A549 (cell line): ENCODE results near the gene PTMS. TPM values are rescaled to one million over a fixed set of nuclear protein-coding genes. Genes with fewer than 3 reads are reported as not detected.

Experiments
- ATAC-seq, 2 experiments: fragments of 200-7000 bp in 1 of 2; fragments of >200 bp in 1 of 2; cut with Nextera tagmentation in 1 of 2; cut with Tn5 transposase in 1 of 2; 3 replicates each; pipeline versions ENCODE4 v1.8.0 to v1.9.1; 2018 to 2020; ENCODE audit warnings: mild to moderate bottlenecking in 1 of 2, moderate library complexity in 1 of 2
- CTCF ChIA-PET: fragments of 300-600 bp; sonication (Branson Sonifier 250); formaldehyde crosslinking; extraction: SDS; loops from one replicate; lab custom pipeline; 2021; ENCODE audit warnings: antibody characterized with exemption, inconsistent platforms; lab: Yijun Ruan, JAX
- POLR2A ChIA-PET: fragments of 350-600 bp; formaldehyde crosslinking; extraction: SDS; loops from one replicate; lab custom pipeline; 2021; ENCODE audit warnings: antibody characterized with exemption, inconsistent platforms; lab: Yijun Ruan, JAX
- DNase-seq, 2 experiments: peaks; one replicate each; pipeline versions ENCODE4 v3.0.0 to v3.0.0-alpha.2; 2011 to 2016; ENCODE audit warnings: low read depth in 1 of 2, low spot score in 1 of 2
- FAIRE-seq: peaks from 2 replicates; lab custom pipeline; 2011; peaks lifted over from hg19 to GRCh38; lab: Jason Lieb, UNC
- H3K27ac ChIP-seq, 2 experiments: fragments of >200 bp; sonication (Bioruptor Twin); formaldehyde crosslinking; 3 replicates each; pipeline ENCODE4 v1.5.1; 2016 to 2017
- H3K4me1 ChIP-seq: fragments of >200 bp; sonication (Bioruptor Twin); formaldehyde crosslinking; 3 replicates; pipeline ENCODE4 v1.6.1; 2016
- H3K4me2 ChIP-seq: fragments of >200 bp; sonication (Bioruptor Twin); formaldehyde crosslinking; 3 replicates; pipeline ENCODE4 v1.6.1; 2016
- H3K4me3 ChIP-seq: fragments of >200 bp; sonication (Bioruptor Twin); formaldehyde crosslinking; 3 replicates; pipeline ENCODE4 v1.5.1; 2016
- H3K9me3 ChIP-seq: fragments of >200 bp; sonication (Bioruptor Twin); formaldehyde crosslinking; 3 replicates; pipeline ENCODE4 v1.6.1; 2016
- BCL3 ChIP-seq: fragments of >200 bp; sonication (Bioruptor Twin); formaldehyde crosslinking; IDR thresholded peaks from 3 replicates; pipeline ENCODE4 v1.6.1; 2016
- CHD2 ChIP-seq: fragments of 150-350 bp; IDR thresholded peaks from 2 replicates; pipeline ENCODE4 v1.6.1; 2014; ENCODE audit warnings: low read length; ENCODE audit not compliant: partially characterized antibody
- ELK1 ChIP-seq: fragments of 150-350 bp; IDR thresholded peaks from 2 replicates; pipeline ENCODE4 v1.6.1; 2014; ENCODE audit warnings: low read depth, mild to moderate bottlenecking, low read length
- ESRRA ChIP-seq: fragments of 150-350 bp; IDR thresholded peaks from 2 replicates; pipeline ENCODE4 v1.6.1; 2014; ENCODE audit warnings: mild to moderate bottlenecking, low read length, borderline replicate concordance
- FOXS1 ChIP-seq: fragments of 250-450 bp; sonication (Bioruptor Pico); IDR thresholded peaks from 2 replicates; pipeline ENCODE4 v1.5.0; 2020; ENCODE audit warnings: mild to moderate bottlenecking, moderate library complexity
- GATA3 ChIP-seq: IDR thresholded peaks from 2 replicates; pipeline ENCODE4 v1.6.1; 2012; ENCODE audit warnings: borderline replicate concordance
- HDAC2 ChIP-seq: fragments of 200-600 bp; sonication (generic); IDR thresholded peaks from 2 replicates; pipeline ENCODE4 v1.6.1; 2016
- HEYL ChIP-seq: fragments of 250-450 bp; sonication (Bioruptor Pico); IDR thresholded peaks from 2 replicates; pipeline ENCODE4 v1.8.0; 2021; ENCODE audit warnings: mild to moderate bottlenecking, moderate library complexity
- HOXB5 ChIP-seq: fragments of 250-450 bp; sonication (Bioruptor Pico); IDR thresholded peaks from 2 replicates; pipeline ENCODE4 v1.5.0; 2020; ENCODE audit warnings: mild to moderate bottlenecking, moderate library complexity
- JUN ChIP-seq, 2 experiments: fragments of >200 bp; sonication (Bioruptor Twin); formaldehyde crosslinking; IDR thresholded peaks; 2 replicates in 1 of 2; 3 replicates in 1 of 2; pipeline ENCODE4 v1.6.1; 2016 to 2017
- JUNB ChIP-seq: fragments of >200 bp; sonication (Bioruptor Twin); formaldehyde crosslinking; IDR thresholded peaks from 2 replicates; pipeline ENCODE4 v1.6.1; 2016
- KDM5A ChIP-seq: fragments of 200-600 bp; sonication (generic); IDR thresholded peaks from 2 replicates; pipeline ENCODE4 v1.6.1; 2016; ENCODE audit warnings: antibody characterized with exemption, mild to moderate bottlenecking
- MYC ChIP-seq: IDR thresholded peaks from 2 replicates; pipeline ENCODE4 v1.6.1; 2012; ENCODE audit warnings: mild to moderate bottlenecking, inconsistent platforms, low read length, improper control_type of control experiment, borderline replicate concordance
- NFE2L2 ChIP-seq: fragments of 150-350 bp; conservative IDR thresholded peaks from 2 replicates; pipeline ENCODE4 v1.6.1; 2014; ENCODE audit warnings: low read length
- NR3C1 ChIP-seq: fragments of >200 bp; sonication (Bioruptor Twin); formaldehyde crosslinking; IDR thresholded peaks from 3 replicates; pipeline ENCODE4 v1.6.1; 2017
- PHF8 ChIP-seq: fragments of 200-600 bp; sonication (generic); IDR thresholded peaks from 2 replicates; pipeline ENCODE4 v1.6.1; 2016; ENCODE audit warnings: low read depth, mild to moderate bottlenecking, antibody characterized with exemption, moderate library complexity, borderline replicate concordance
- POLR2A ChIP-seq: IDR thresholded peaks from 2 replicates; pipeline ENCODE4 v1.6.1; 2012; ENCODE audit warnings: mild to moderate bottlenecking, low read length
- POLR2AphosphoS2 ChIP-seq: conservative IDR thresholded peaks from 2 replicates; pipeline ENCODE4 v1.6.1; 2012; ENCODE audit warnings: low read length, improper control_type of control experiment, inconsistent platforms
- RARB ChIP-seq: fragments of 250-450 bp; sonication (Bioruptor Pico); IDR thresholded peaks from 2 replicates; pipeline ENCODE4 v1.8.0; 2021; ENCODE audit warnings: mild to moderate bottlenecking, moderate library complexity
- ZFP36 ChIP-seq: fragments of 450-650 bp; IDR thresholded peaks from 2 replicates; pipeline ENCODE4 v1.6.1; 2014; ENCODE audit warnings: borderline replicate concordance; ENCODE audit not compliant: partially characterized antibody
- ZNF302 ChIP-seq: fragments of 250-450 bp; sonication (Bioruptor Pico); IDR thresholded peaks from 2 replicates; pipeline ENCODE4 v1.9.0; 2021; ENCODE audit warnings: inconsistent platforms, mild to moderate bottlenecking, moderate library complexity
- WGBS: methylation state at CpG from one replicate; pipeline ENCODE4 v1.1.6; 2017; ENCODE audit errors: missing lambda C conversion rate; 5-methylcytosine and 5-hydroxymethylcytosine counted together
- polyA plus RNA-seq, 4 experiments: library from polyadenylated mRNA; depleted of rRNA in 3 of 4; stranded (reverse); fragments of >200 nt; fragmentation: RNase III in 1 of 4; extraction: RNeasy Plus Mini Kit Qiagen cat#74134 plus additional on column Dnase treatment in 1 of 4; gene quantifications; 2 replicates in 3 of 4; 3 replicates in 1 of 4; pipeline ENCODE4 v1.2.3, GENCODE V29; 2011 to 2017

The PTMS gene
- polyA plus RNA-seq, 2 of the 4 experiments (the other 2 are of a cell fraction) = 391 to 1,195 TPM

- no peak for FAIRE-seq
- 42% methylated on average over 4 of the region's 4 CpGs for WGBS
- DNase-seq = no peak
- POLR2A ChIA-PET = interaction anchor here (1.1 kb wide), 1 partner anchor 8 kb away, joined by 4 read pairs; the partner anchor contains the start of gene GPR162
- no peak overlapping the region for H3K4me2 ChIP-seq
- no peaks in the 10 kb centered on the region for H3K4me1 ChIP-seq
- no peak overlapping the region for H3K4me3 ChIP-seq
- H3K9me3 ChIP-seq = no peaks in the 10 kb centered on the region
- TF ChIP-seq ELK1 = no peak
- no peak for TF ChIP-seq POLR2AphosphoS2
- no peak for TF ChIP-seq NFE2L2
- TF ChIP-seq GATA3 = no peak
- TF ChIP-seq RARB (CRISPR knock-in tag) = no peak
- TF ChIP-seq BCL3 = no peak
- ATAC-seq = no peak
- CTCF ChIA-PET = interaction anchor here (1.5 to 10.9 kb wide), 6 partner anchors 11 to 60 kb away, joined by 3 to 129 read pairs (median 8); partner anchors contain the start of genes GPR162, MLF2, P3H3 and PTMS
- H3K27ac ChIP-seq = no peak overlapping the region
Measured at GRCh38 chr12:6813363-6813762, 47.2 kb downstream of the PTMS start.

- Histone ChIP-seq H3K4me1 (peaks cover 5% of the 10 kb centered on the region), H3K9me3 (no peaks in the 10 kb centered on the region), H3K4me2 (no peak overlapping the region)
- no peak for DNase-seq
- ATAC-seq = no peak
- FAIRE-seq = no peak
- ChIA-PET CTCF (interaction anchor here (0.8 to 10.9 kb wide), 6 partner anchors 8 to 50 kb away, joined by 3 to 129 read pairs (median 4); partner anchors contain the start of genes GPR162 and P3H3), POLR2A (no interaction called here)
- WGBS = 77% methylated on average over 3 of the region's 3 CpGs
- no peak for TF ChIP-seq PHF8
- TF ChIP-seq HDAC2 = no peak
- TF ChIP-seq ZFP36 = no peak
- TF ChIP-seq JUNB = no peak
- TF ChIP-seq, all 56 proteins: peak for 0
- Histone ChIP-seq H3K4me3 (no peak overlapping the region), H3K27ac (no peak overlapping the region)
Measured at GRCh38 chr12:6816598-6816997, 50.4 kb downstream of the PTMS start.

- WGBS = 81% methylated on average over 8 of the region's 8 CpGs
- CTCF ChIA-PET = interaction anchor here (0.8 to 10.9 kb wide), 6 partner anchors 8 to 50 kb away, joined by 3 to 129 read pairs (median 4); partner anchors contain the start of genes GPR162 and P3H3
- TF ChIP-seq ESRRA = no peak
- no peak for TF ChIP-seq POLR2A
- no peak for TF ChIP-seq HDAC2
- TF ChIP-seq JUN (IDR thresholded peaks at IDR 0.05) = no peak
- no peak for TF ChIP-seq FOXS1 (CRISPR knock-in tag)
Measured at GRCh38 chr12:6817098-6817497, 50.9 kb downstream of the PTMS start.

GRCh38 chr12:6817662-6818157 lies 51.5 kb downstream of the PTMS start:
- no peak overlapping the region for H3K27ac ChIP-seq
- no peak overlapping the region for H3K4me2 ChIP-seq
- FAIRE-seq (no peak), ATAC-seq (no peak), DNase-seq (no peak)
- CTCF ChIA-PET = interaction anchor here (1.0 to 29.8 kb wide), 3 partner anchors 7 to 64 kb away, joined by 3 to 306 read pairs (median 129); partner anchors contain the start of genes GPR162, MLF2 and P3H3
- no peaks in the 10 kb centered on the region for H3K9me3 ChIP-seq
- peaks cover 12% of the 10 kb centered on the region for H3K4me1 ChIP-seq
- POLR2A ChIA-PET = no interaction called here
- H3K4me3 ChIP-seq = no peak overlapping the region
- TF ChIP-seq MYC = no peak
- no peak for TF ChIP-seq ZFP36
- no peak for TF ChIP-seq HOXB5
- TF ChIP-seq PHF8 = no peak
- TF ChIP-seq ESRRA = no peak
- no peak for TF ChIP-seq KDM5A
- no peak for TF ChIP-seq HEYL (CRISPR knock-in tag)
- no peak for TF ChIP-seq CHD2
- TF ChIP-seq NR3C1 = no peak
- no peak for TF ChIP-seq ZNF302 (CRISPR knock-in tag)
- TF ChIP-seq POLR2A = no peak
- TF ChIP-seq HDAC2 = no peak
- 79% methylated on average over 20 of the region's 20 CpGs for WGBS

More at GRCh38 chr12:6817098-6817497, 50.9 kb downstream of the PTMS start:
- no peak for FAIRE-seq
- no peak for DNase-seq
- ATAC-seq = no peak
- no peak overlapping the region for H3K4me2 ChIP-seq
- no peak overlapping the region for H3K27ac ChIP-seq
- H3K4me3 ChIP-seq = no peak overlapping the region
- peaks cover 9% of the 10 kb centered on the region for H3K4me1 ChIP-seq
- H3K9me3 ChIP-seq = no peaks in the 10 kb centered on the region
- POLR2A ChIA-PET = no interaction called here
